IMR-90 (cell line): ENCODE data around the gene ITGAE. TPM values are rescaled to one million over a fixed set of nuclear protein-coding genes. Genes with fewer than 3 reads are reported as not detected.

Source experiments
- ATAC-seq: fragments of 200-7000 bp; cut with Tn5 transposase; 2 replicates; pipeline ENCODE4 v1.9.1; 2020; ENCODE audit warnings: low read depth, mild to moderate bottlenecking, moderate library complexity
- BruUV-seq: library from RNA; stranded (reverse); fragments of 400-500 nt; replicated peaks from 2 replicates; lab custom pipeline; 2021; lab: Mats Ljungman, UMichigan
- CTCF ChIA-PET: fragments of 300-600 bp; formaldehyde crosslinking; extraction: SDS; loops from one replicate; lab custom pipeline; 2021; ENCODE audit warnings: antibody characterized with exemption; lab: Yijun Ruan, JAX
- POLR2A ChIA-PET: fragments of 300-600 bp; sonication (Branson Sonifier 250); formaldehyde crosslinking; loops from one replicate; lab custom pipeline; 2022; ENCODE audit warnings: antibody characterized with exemption; ENCODE audit not compliant: unreplicated experiment; lab: Charles Lee
- DNase-seq: peaks from one replicate; pipeline ENCODE4 v3.0.0; 2013
- H2AFZ ChIP-seq: replicated peaks from 2 replicates; pipeline ENCODE3; 2013; ENCODE audit warnings: low read length, mild to moderate bottlenecking; ENCODE audit not compliant: poor library complexity
- H2AK5ac ChIP-seq: 2 replicates; pipeline ENCODE4 v1.6.1; 2013; ENCODE audit warnings: low read depth, low read length, inconsistent platforms
- H2AK9ac ChIP-seq: replicated peaks from 2 replicates; pipeline ENCODE3; 2013; ENCODE audit warnings: mild to moderate bottlenecking, low read depth, low read length, moderate library complexity; ENCODE audit not compliant: poor library complexity
- H2BK120ac ChIP-seq: 2 replicates; pipeline ENCODE4 v1.6.1; 2013; ENCODE audit warnings: low read depth, low read length, inconsistent platforms
- H2BK15ac ChIP-seq: 3 replicates; pipeline ENCODE4 v1.6.1; 2013; ENCODE audit warnings: low read depth, low read length, inconsistent platforms
- H2BK20ac ChIP-seq: 2 replicates; pipeline ENCODE4 v1.6.1; 2013; ENCODE audit warnings: low read depth, mild to moderate bottlenecking, inconsistent platforms, low read length, moderate library complexity
- H2BK5ac ChIP-seq: 2 replicates; pipeline ENCODE4 v1.6.1; 2013; ENCODE audit warnings: mild to moderate bottlenecking, low read depth, low read length, inconsistent platforms; ENCODE audit not compliant: poor library complexity, severe bottlenecking
- H3K14ac ChIP-seq: replicated peaks from 2 replicates; pipeline ENCODE4 v1.6.1; 2013; ENCODE audit warnings: low read depth, low read length, inconsistent platforms
- H3K18ac ChIP-seq: 2 replicates; pipeline ENCODE4 v1.6.1; 2013; ENCODE audit warnings: low read depth, low read length, control low read depth
- H3K23ac ChIP-seq: 2 replicates; pipeline ENCODE4 v1.6.1; 2013; ENCODE audit warnings: low read depth, low read length, inconsistent platforms
- H3K27ac ChIP-seq: 2 replicates; pipeline ENCODE4 v1.5.1; 2013; ENCODE audit warnings: mild to moderate bottlenecking, control low read depth, low read length; ENCODE audit not compliant: insufficient read depth
- H3K27me3 ChIP-seq: 2 replicates; pipeline ENCODE4 v1.6.1; 2013; ENCODE audit warnings: low read length; ENCODE audit not compliant: control insufficient read depth, insufficient read depth
- H3K36me3 ChIP-seq: 2 replicates; pipeline ENCODE4 v1.6.1; 2013; ENCODE audit warnings: low read length, mixed read lengths; ENCODE audit not compliant: control insufficient read depth, insufficient read depth
- H3K4ac ChIP-seq: 2 replicates; pipeline ENCODE4 v1.6.1; 2013; ENCODE audit warnings: low read depth, low read length, inconsistent platforms
- H3K4me1 ChIP-seq: 2 replicates; pipeline ENCODE4 v1.6.1; 2013; ENCODE audit warnings: low read length, mixed read lengths; ENCODE audit not compliant: control insufficient read depth, insufficient read depth
- H3K4me2 ChIP-seq: 2 replicates; pipeline ENCODE4 v1.6.1; 2013; ENCODE audit warnings: low read depth, mild to moderate bottlenecking, control low read depth, low read length, moderate library complexity
- H3K4me3 ChIP-seq: 2 replicates; pipeline ENCODE4 v1.5.1; 2013; ENCODE audit warnings: low read depth, mild to moderate bottlenecking, control low read depth, low read length, moderate library complexity; ENCODE audit not compliant: insufficient read depth
- H3K56ac ChIP-seq: 2 replicates; pipeline ENCODE4 v1.6.1; 2013; ENCODE audit warnings: low read length, inconsistent platforms; ENCODE audit not compliant: insufficient read depth; ENCODE audit errors: extremely low read depth
- H3K79me1 ChIP-seq, 2 experiments: 2 replicates each; pipeline ENCODE4 v1.6.1; 2013; ENCODE audit warnings: low read length in 2 of 2, inconsistent platforms in 1 of 2, low read depth in 1 of 2
- H3K9ac ChIP-seq: 2 replicates; pipeline ENCODE4 v1.6.1; 2013; ENCODE audit warnings: low read depth, low read length, control low read depth
- H3K9me1 ChIP-seq: 2 replicates; pipeline ENCODE4 v1.6.1; 2013; ENCODE audit warnings: low read length, inconsistent platforms; ENCODE audit not compliant: insufficient read depth
- H3K9me3 ChIP-seq: 2 replicates; pipeline ENCODE4 v1.6.1; 2013; ENCODE audit warnings: low read length; ENCODE audit not compliant: control insufficient read depth, insufficient read depth
- H4K20me1 ChIP-seq: 2 replicates; pipeline ENCODE4 v1.6.1; 2013; ENCODE audit warnings: low read length, inconsistent platforms; ENCODE audit not compliant: insufficient read depth
- H4K5ac ChIP-seq: 2 replicates; pipeline ENCODE4 v1.6.1; 2013; ENCODE audit warnings: mild to moderate bottlenecking, low read depth, low read length, control low read depth
- H4K8ac ChIP-seq, 2 experiments: 2 replicates each; pipeline ENCODE4 v1.6.1; 2013; ENCODE audit warnings: low read depth in 2 of 2, low read length in 2 of 2, control low read depth in 1 of 2, inconsistent platforms in 1 of 2
- H4K91ac ChIP-seq: 2 replicates; pipeline ENCODE4 v1.6.1; 2013; ENCODE audit warnings: low read depth, low read length, inconsistent platforms; ENCODE audit not compliant: insufficient read depth
- CEBPB ChIP-seq: IDR thresholded peaks from 2 replicates; pipeline ENCODE4 v1.6.1; 2012; ENCODE audit warnings: low read depth, low read length, improper control_type of control experiment
- ELK1 ChIP-seq: fragments of 150-350 bp; IDR thresholded peaks from 2 replicates; pipeline ENCODE4 v1.6.1; 2016; ENCODE audit warnings: low read depth, mild to moderate bottlenecking, low read length, moderate library complexity, borderline replicate concordance
- NFE2L2 ChIP-seq: fragments of 150-350 bp; IDR thresholded peaks from 2 replicates; pipeline ENCODE4 v1.6.1; 2016; ENCODE audit warnings: low read depth, mild to moderate bottlenecking, low read length
- RAD21 ChIP-seq: IDR thresholded peaks from 2 replicates; pipeline ENCODE4 v1.6.1; 2012; ENCODE audit warnings: low read length, improper control_type of control experiment
- SMC3 ChIP-seq: fragments of 150-350 bp; IDR thresholded peaks from 2 replicates; pipeline ENCODE4 v1.6.1; 2016; ENCODE audit warnings: low read depth, mild to moderate bottlenecking, antibody characterized with exemption, low read length, moderate library complexity
- WGBS, 2 experiments: methylation state at CpG; one replicate each; pipeline versions ENCODE4 v1.1.5 to v1.1.7; 2013; ENCODE audit warnings: missing lambda C conversion rate in 2 of 2; ENCODE audit not compliant: insufficient read length in 1 of 2; ENCODE audit errors: extremely low coverage in 2 of 2; 5-methylcytosine and 5-hydroxymethylcytosine counted together
- dilution Hi-C: fragments of 300-500 bp; cut with HindIII; formaldehyde crosslinking; loops from one replicate; pipeline ENCODE4 v1.14.3; 2018; ENCODE audit warnings: low sequenced_read_pairs; ENCODE audit not compliant: unreplicated experiment
- in situ Hi-C: fragments of 300-500 bp; cut with MboI; formaldehyde crosslinking; loops from 3 replicates; pipeline ENCODE4 v1.14.3; 2019; ENCODE audit warnings: low sequenced_read_pairs, inconsistent platforms, mixed read lengths
- intact Hi-C: fragments of 100-400 bp; cut with micrococcal nuclease; formaldehyde crosslinking; loops from 2 replicates; pipeline ENCODE4 v1.10.0; 2022
- polyA plus RNA-seq, 3 experiments: library from polyadenylated mRNA; depleted of rRNA; stranded (reverse); fragments of >200 nt; gene quantifications; 2 replicates each; pipeline ENCODE4 v1.2.3, GENCODE V29; 2012; ENCODE audit warnings: low replicate concordance in 1 of 3
- total RNA-seq: library from RNA; depleted of rRNA; stranded (reverse); fragments of >200 nt; gene quantifications from 2 replicates; pipeline ENCODE4 v1.2.3, GENCODE V29; 2012
- TF ChIP-seq, protein P1 (sequence below): conservative IDR thresholded peaks from 2 replicates; pipeline ENCODE4 v1.5.1; 2012; ENCODE audit warnings: mild to moderate bottlenecking, low read depth, low read length, improper control_type of control experiment

Gene ITGAE
- total and polyA plus RNA-seq, 2 of the 4 experiments (the other 2 are of a cell fraction) = 54.1 to 60.8 TPM

DNA sequence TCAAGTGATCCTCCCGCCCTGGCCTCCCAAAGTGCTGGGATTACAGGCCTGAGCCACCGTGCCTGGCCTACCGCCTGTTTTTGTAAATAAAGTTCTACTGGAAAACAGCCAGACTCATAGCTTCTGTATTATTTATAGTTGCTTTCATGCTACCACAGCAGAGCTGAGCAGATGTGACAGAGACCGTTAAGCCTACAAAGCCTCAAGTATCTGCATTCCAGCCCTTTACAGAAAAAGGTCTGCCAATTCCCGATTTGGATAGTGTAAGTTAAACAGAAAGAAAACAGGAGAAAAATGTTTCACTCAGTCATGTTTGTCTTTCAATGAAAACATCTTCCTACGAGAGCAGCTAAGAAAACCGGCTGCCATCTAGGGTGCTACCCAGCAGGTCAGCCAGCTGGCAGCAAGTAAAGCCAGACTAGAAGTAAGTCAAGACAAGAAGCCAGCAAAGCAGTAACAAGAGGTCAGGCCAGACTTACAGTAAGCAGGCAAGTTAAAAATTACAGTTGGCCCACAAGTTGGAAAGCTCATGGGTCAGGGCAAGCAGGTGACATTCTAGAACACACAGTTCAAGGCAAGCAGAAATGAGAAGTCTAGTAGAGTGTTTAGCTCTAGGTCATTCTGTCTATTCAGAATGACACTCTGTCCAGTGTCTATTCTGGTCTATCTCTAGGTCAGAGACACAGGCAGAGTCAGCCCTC is 27.3 kb upstream of the ITGAE start:
- peak overlapping the region; percentile 0; the same call in 1 of the 2 replicates for H3K27ac ChIP-seq
- H3K56ac ChIP-seq = no peak overlapping the region
- in situ Hi-C loops = loop anchor here (5.0 kb wide), 1 partner anchor 91 kb away; no protein-coding TSS in a partner anchor
- peaks cover 9 to 32% of the 10 kb centered on the region in 2 experiments for H3K79me1 ChIP-seq
- no peak overlapping the region for H4K8ac ChIP-seq
- no peak overlapping the region for H2AFZ ChIP-seq
- no peak overlapping the region; the same call in 1 of the 2 replicates for H3K23ac ChIP-seq
- no peaks in the 10 kb centered on the region for H3K9me3 ChIP-seq
- H4K91ac ChIP-seq = no peak overlapping the region
- intact Hi-C loops = loop anchor here (1.0 kb wide), 1 partner anchor 90 kb away; no protein-coding TSS in a partner anchor
- no peak overlapping the region for H2BK15ac ChIP-seq
- no peak overlapping the region for H2AK9ac ChIP-seq
- ChIA-PET POLR2A (no interaction called here), CTCF (interaction anchor here (0.7 to 2.7 kb wide), 5 partner anchors 18 to 227 kb away, joined by 3 to 17 read pairs (median 3); no protein-coding TSS in a partner anchor)
- ATAC-seq (peak; percentile 93), DNase-seq (peak; percentile 86)
- no peak overlapping the region for H3K9ac ChIP-seq
- H3K27me3 ChIP-seq = no peaks in the 10 kb centered on the region
- H3K18ac ChIP-seq = peak overlapping the region; percentile 22; the same call in 1 of the 2 replicates
- H2BK120ac ChIP-seq = 0 out of 2 replicates have a peak overlapping the region, but pooled peaks have one; percentile 6
- H3K36me3 ChIP-seq = peaks cover 29% of the 10 kb centered on the region
- peak overlapping the region; percentile 9 for H2BK5ac ChIP-seq
- peak overlapping the region; percentile 63; the same call in 1 of the 2 replicates for H2AK5ac ChIP-seq
- H4K20me1 ChIP-seq = peaks cover 24% of the 10 kb centered on the region
- H3K4me2 ChIP-seq = 0 out of 2 replicates have a peak overlapping the region, but pooled peaks have one; percentile 0
- TF ChIP-seq NFE2L2 = no peak
- TF ChIP-seq SMC3 = no peak
- no peak for TF ChIP-seq CEBPB
- TF ChIP-seq ELK1 = no peak
- TF ChIP-seq, protein P1, sequence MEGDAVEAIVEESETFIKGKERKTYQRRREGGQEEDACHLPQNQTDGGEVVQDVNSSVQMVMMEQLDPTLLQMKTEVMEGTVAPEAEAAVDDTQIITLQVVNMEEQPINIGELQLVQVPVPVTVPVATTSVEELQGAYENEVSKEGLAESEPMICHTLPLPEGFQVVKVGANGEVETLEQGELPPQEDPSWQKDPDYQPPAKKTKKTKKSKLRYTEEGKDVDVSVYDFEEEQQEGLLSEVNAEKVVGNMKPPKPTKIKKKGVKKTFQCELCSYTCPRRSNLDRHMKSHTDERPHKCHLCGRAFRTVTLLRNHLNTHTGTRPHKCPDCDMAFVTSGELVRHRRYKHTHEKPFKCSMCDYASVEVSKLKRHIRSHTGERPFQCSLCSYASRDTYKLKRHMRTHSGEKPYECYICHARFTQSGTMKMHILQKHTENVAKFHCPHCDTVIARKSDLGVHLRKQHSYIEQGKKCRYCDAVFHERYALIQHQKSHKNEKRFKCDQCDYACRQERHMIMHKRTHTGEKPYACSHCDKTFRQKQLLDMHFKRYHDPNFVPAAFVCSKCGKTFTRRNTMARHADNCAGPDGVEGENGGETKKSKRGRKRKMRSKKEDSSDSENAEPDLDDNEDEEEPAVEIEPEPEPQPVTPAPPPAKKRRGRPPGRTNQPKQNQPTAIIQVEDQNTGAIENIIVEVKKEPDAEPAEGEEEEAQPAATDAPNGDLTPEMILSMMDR = no peak
- TF ChIP-seq RAD21 = no peak
- peaks cover 10% of the 10 kb centered on the region for H3K9me1 ChIP-seq
- peaks cover 10% of the 10 kb centered on the region for H3K4me1 ChIP-seq
- 0 out of 2 replicates have a peak overlapping the region, but pooled peaks have one; percentile 1 for H3K4ac ChIP-seq
- H3K4me3 ChIP-seq = no peak overlapping the region
- H4K5ac ChIP-seq = no peak overlapping the region
- BruUV-seq = no TSS peak
- WGBS, 2 experiments = 43% methylated on average over 2 of the region's 7 CpGs; no CpG with 5 or more reads in 1 of the 2 experiments
- 0 out of 2 replicates have a peak overlapping the region, but pooled peaks have one; percentile 0 for H3K14ac ChIP-seq
- dilution Hi-C loops = no loop called here
- no peak overlapping the region for H2BK20ac ChIP-seq
